GM10266 (cell line): ENCODE measurements around the gene TMED1.

ENCODE experiments used
- DNase-seq: peaks from one replicate; pipeline ENCODE4 v3.0.0; 2012; ENCODE audit errors: extremely low spot score
- TF ChIP-seq, protein P1 (sequence below): IDR thresholded peaks from 2 replicates; pipeline ENCODE4 v1.5.1; 2012; ENCODE audit warnings: mild to moderate bottlenecking, low read depth; ENCODE audit not compliant: control insufficient read depth, insufficient read depth; ENCODE audit errors: missing control alignments

The TMED1 gene

DNA sequence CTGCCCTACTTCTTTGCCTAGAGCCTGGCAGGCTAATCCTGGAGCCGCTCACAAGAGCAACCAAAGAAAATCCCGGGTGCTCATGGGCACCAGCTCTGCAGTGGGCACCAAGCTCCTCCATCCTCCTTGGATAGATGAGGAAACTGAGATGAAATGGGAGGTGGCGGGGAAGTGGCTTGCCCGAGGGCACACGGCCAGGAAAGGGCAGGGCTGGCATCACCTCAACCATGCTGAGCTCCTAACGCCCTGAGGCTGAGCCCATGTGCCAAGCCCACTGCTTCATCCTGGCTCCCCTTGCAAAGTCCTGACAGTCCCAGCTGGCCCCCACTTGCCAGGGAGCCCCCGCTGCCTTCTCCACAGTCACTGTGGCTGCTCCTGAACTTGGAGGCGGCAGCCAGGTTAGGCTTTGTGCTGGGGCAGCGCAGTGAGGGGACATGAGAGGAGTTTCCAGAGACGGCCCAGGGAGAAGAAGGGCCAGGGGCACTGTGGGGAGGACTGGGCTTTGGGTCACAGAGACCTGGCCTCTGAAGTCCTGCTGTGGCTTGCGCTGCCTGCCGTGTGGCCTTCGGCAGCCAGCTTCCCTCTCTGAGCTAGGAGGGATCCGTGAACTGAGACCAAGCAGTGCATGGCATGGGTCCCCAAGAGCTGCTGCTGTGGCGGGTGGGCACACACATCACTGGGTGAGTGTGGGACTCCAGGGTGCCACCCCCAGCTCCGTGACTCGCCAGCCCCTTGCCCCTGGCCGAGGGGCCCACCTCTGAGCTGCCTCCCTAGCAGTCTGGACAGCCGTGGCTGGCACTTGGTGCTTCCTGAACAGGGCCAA, 17.5 kb downstream of the TMED1 start:
- DNase-seq = no peak
- TF ChIP-seq, protein P1, sequence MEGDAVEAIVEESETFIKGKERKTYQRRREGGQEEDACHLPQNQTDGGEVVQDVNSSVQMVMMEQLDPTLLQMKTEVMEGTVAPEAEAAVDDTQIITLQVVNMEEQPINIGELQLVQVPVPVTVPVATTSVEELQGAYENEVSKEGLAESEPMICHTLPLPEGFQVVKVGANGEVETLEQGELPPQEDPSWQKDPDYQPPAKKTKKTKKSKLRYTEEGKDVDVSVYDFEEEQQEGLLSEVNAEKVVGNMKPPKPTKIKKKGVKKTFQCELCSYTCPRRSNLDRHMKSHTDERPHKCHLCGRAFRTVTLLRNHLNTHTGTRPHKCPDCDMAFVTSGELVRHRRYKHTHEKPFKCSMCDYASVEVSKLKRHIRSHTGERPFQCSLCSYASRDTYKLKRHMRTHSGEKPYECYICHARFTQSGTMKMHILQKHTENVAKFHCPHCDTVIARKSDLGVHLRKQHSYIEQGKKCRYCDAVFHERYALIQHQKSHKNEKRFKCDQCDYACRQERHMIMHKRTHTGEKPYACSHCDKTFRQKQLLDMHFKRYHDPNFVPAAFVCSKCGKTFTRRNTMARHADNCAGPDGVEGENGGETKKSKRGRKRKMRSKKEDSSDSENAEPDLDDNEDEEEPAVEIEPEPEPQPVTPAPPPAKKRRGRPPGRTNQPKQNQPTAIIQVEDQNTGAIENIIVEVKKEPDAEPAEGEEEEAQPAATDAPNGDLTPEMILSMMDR = no peak

GRCh38 chr19:10817291-10818038, 18.5 kb downstream of the TMED1 start:
- TF ChIP-seq, protein P1 = no peak
- no peak for DNase-seq

GRCh38 chr19:10816691-10817090, 19.3 kb downstream of the TMED1 start:
- no peak for DNase-seq
- TF ChIP-seq, protein P1 = no peak

- DNase-seq = no peak
Measured at GRCh38 chr19:10815969-10816644, 19.9 kb downstream of the TMED1 start.

DNA sequence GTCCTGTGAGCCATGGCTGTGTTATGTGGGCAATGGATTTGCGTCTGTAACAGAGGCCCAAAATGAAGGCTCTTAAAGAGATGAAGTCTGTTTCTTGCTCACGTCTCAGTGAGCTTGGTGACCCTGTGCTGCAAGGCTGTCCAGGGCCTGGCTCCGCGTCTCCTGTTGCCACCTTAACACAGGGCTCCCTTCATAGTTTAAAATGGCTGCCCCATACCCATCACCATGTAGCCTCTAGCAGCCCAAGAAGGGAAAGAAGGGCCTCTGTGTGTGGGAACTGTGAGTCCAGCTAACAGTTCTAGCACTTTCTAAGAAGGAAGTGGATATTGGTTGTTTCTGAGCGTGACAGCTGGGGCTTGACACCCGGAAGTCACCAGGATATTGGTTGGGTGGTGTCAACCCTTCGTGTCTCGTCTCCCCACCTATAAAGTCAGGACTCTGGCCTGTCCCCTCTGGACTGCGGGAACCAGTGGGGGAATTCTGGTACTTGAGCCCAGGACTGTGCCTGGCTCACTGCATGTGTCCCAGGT, 20.9 kb downstream of the TMED1 start:
- TF ChIP-seq, protein P1 = no peak
- no peak for DNase-seq

More at GRCh38 chr19:10815969-10816644, 19.9 kb downstream of the TMED1 start:
- TF ChIP-seq, protein P1 = no peak

GRCh38 chr19:10812902-10813404, 23.1 kb downstream of the TMED1 start:
- DNase-seq = no peak
- TF ChIP-seq, protein P1 = no peak
